HepG2 (cell line): ENCODE results near the gene FCN3. TPM values are rescaled to one million over a fixed set of nuclear protein-coding genes. Genes with fewer than 3 reads are reported as not detected.

Source experiments
- ATAC-seq: fragments of 200-7000 bp; cut with Tn5 transposase; 3 replicates; pipeline ENCODE4 v1.9.1; 2020; ENCODE audit warnings: mild to moderate bottlenecking, moderate library complexity
- BruUV-seq: library from RNA; stranded (reverse); fragments of 400-500 nt; replicated peaks from 2 replicates; lab custom pipeline; 2021; lab: Mats Ljungman, UMichigan
- CTCF ChIA-PET: fragments of 300-600 bp; formaldehyde crosslinking; extraction: SDS; loops from one replicate; lab custom pipeline; 2021; ENCODE audit warnings: low total read pairs, inconsistent platforms, low intra/inter-chr PET ratio; lab: Yijun Ruan, JAX
- POLR2A ChIA-PET: fragments of 350-600 bp; sonication (Branson Sonifier 250); formaldehyde crosslinking; loops from one replicate; lab custom pipeline; 2020; ENCODE audit warnings: antibody characterized with exemption, inconsistent platforms; lab: Yijun Ruan, JAX
- DNase-seq: peaks from one replicate; pipeline ENCODE4 v3.0.0-alpha.2; 2015; ENCODE audit warnings: low spot score
- FAIRE-seq: peaks from 3 replicates; lab custom pipeline; 2011; peaks lifted over from hg19 to GRCh38; lab: Jason Lieb, UNC
- H2AFZ ChIP-seq: one replicate; pipeline ENCODE4 v1.6.1; 2011; ENCODE audit warnings: low read length, inconsistent platforms
- H3K27ac ChIP-seq: fragments of 300-600 bp; 3 replicates; pipeline ENCODE4 v1.8.0; 2011; ENCODE audit warnings: mixed run types, mild to moderate bottlenecking, mixed read lengths, low read length, inconsistent platforms; ENCODE audit not compliant: insufficient read depth; ENCODE audit errors: extremely low read length
- H3K27me3 ChIP-seq, 2 experiments: fragments of 200-600 bp in 1 of 2; 2 replicates in 1 of 2; 3 replicates in 1 of 2; pipeline versions ENCODE4 v1.6.0 to v1.8.0; 2011; ENCODE audit warnings: low read length in 2 of 2, mild to moderate bottlenecking in 2 of 2, moderate library complexity in 2 of 2, inconsistent platforms in 1 of 2; ENCODE audit not compliant: insufficient read depth in 2 of 2, control insufficient read depth in 1 of 2
- H3K36me3 ChIP-seq, 2 experiments: fragments of 200-600 bp in 1 of 2; replicated peaks in 1 of 2; 2 replicates in 1 of 2; 3 replicates in 1 of 2; pipeline versions ENCODE4 v1.5.1 to v1.8.0; 2011; ENCODE audit warnings: low read length in 2 of 2, inconsistent platforms in 1 of 2; ENCODE audit not compliant: insufficient read depth in 2 of 2, control insufficient read depth in 1 of 2
- H3K4me1 ChIP-seq: 2 replicates; pipeline ENCODE4 v1.5.1; 2012; ENCODE audit warnings: low read length, inconsistent platforms; ENCODE audit not compliant: insufficient read depth
- H3K4me2 ChIP-seq: 2 replicates; pipeline ENCODE4 v1.6.0; 2011; ENCODE audit warnings: low read depth, low read length, inconsistent platforms
- H3K4me3 ChIP-seq, 3 experiments: fragments of 200-600 bp in 1 of 3; sonication (generic), shearing (Covaris generic) in 1 of 3; replicated peaks in 1 of 3; 2 replicates each; pipeline ENCODE4 v1.5.1; 2011 to 2016; ENCODE audit warnings: low read length in 3 of 3, inconsistent platforms in 2 of 3, low read depth in 2 of 3, mild to moderate bottlenecking in 2 of 3, control low read depth in 1 of 3, mixed read lengths in 1 of 3; ENCODE audit not compliant: insufficient read depth in 1 of 3
- H3K79me2 ChIP-seq: one replicate; pipeline ENCODE4 v1.6.1; 2011; ENCODE audit warnings: low read length, inconsistent platforms; ENCODE audit not compliant: insufficient read depth
- H3K9ac ChIP-seq: 2 replicates; pipeline ENCODE4 v1.6.0; 2011; ENCODE audit warnings: mild to moderate bottlenecking, low read depth, low read length, inconsistent platforms; ENCODE audit not compliant: insufficient read depth
- H3K9me3 ChIP-seq: 2 replicates; pipeline ENCODE4 v1.5.1; 2012; ENCODE audit warnings: mild to moderate bottlenecking, low read length
- H4K20me1 ChIP-seq: 2 replicates; pipeline ENCODE4 v1.6.0; 2011; ENCODE audit warnings: inconsistent platforms, mild to moderate bottlenecking, low read length, moderate library complexity; ENCODE audit not compliant: insufficient read depth
- CHCHD3 ChIP-seq: sonication (generic); formaldehyde crosslinking; IDR thresholded peaks from 2 replicates; pipeline ENCODE4 v1.8.0; 2022; ENCODE audit warnings: mild to moderate bottlenecking, missing genetic modification reagents, moderate library complexity
- DZIP1 ChIP-seq: sonication (generic); formaldehyde crosslinking; IDR thresholded peaks from 2 replicates; pipeline ENCODE4 v1.5.0; 2020; ENCODE audit warnings: mild to moderate bottlenecking, missing genetic modification reagents
- FOXA1 ChIP-seq, 2 experiments: fragments of 450-650 bp in 1 of 2; sonication (generic) in 1 of 2; formaldehyde crosslinking in 1 of 2; IDR thresholded peaks; 2 replicates each; pipeline versions ENCODE4 v1.4.0 to v1.6.1; 2016 to 2020; ENCODE audit warnings: missing genetic modification reagents in 1 of 2
- FOXC1 ChIP-seq: sonication (generic); formaldehyde crosslinking; IDR thresholded peaks from 2 replicates; pipeline ENCODE4 v1.8.0; 2022; ENCODE audit warnings: mild to moderate bottlenecking, missing genetic modification reagents, borderline replicate concordance
- HMG20B ChIP-seq: conservative IDR thresholded peaks from 2 replicates; pipeline ENCODE4 v1.6.1; 2016; ENCODE audit warnings: missing genetic modification reagents, missing compliant biosample characterization
- HNRNPH1 ChIP-seq: fragments of 200-400 bp; formaldehyde crosslinking; optimal IDR thresholded peaks from 2 replicates; pipeline ENCODE3; 2017; ENCODE audit warnings: mild to moderate bottlenecking, low read depth, low read length
- JUN ChIP-seq: sonication (generic); formaldehyde crosslinking; IDR thresholded peaks from 2 replicates; pipeline ENCODE4 v1.4.0; 2020; ENCODE audit warnings: mild to moderate bottlenecking, missing genetic modification reagents
- SALL2 ChIP-seq: sonication (generic); formaldehyde crosslinking; IDR thresholded peaks from 2 replicates; pipeline ENCODE4 v1.8.1; 2023; ENCODE audit warnings: mild to moderate bottlenecking, missing genetic modification reagents, inconsistent platforms
- SIN3A ChIP-seq: IDR thresholded peaks from 2 replicates; pipeline ENCODE4 v1.6.1; 2011; ENCODE audit warnings: low read depth, mild to moderate bottlenecking, control low read depth, low read length, borderline replicate concordance
- SSRP1 ChIP-seq: IDR thresholded peaks from 2 replicates; pipeline ENCODE4 v1.6.1; 2016; ENCODE audit warnings: control low read depth
- STAT6 ChIP-seq: sonication (generic); formaldehyde crosslinking; IDR thresholded peaks from 2 replicates; pipeline ENCODE4 v1.4.0; 2020; ENCODE audit warnings: missing genetic modification reagents, mild to moderate bottlenecking, borderline replicate concordance
- ZFX ChIP-seq: sonication (generic); formaldehyde crosslinking; IDR thresholded peaks from 2 replicates; pipeline ENCODE4 v1.4.0; 2020; ENCODE audit warnings: mild to moderate bottlenecking, low read depth, missing genetic modification reagents, moderate library complexity
- ZNF343 ChIP-seq: sonication (generic); formaldehyde crosslinking; IDR thresholded peaks from 2 replicates; pipeline ENCODE4 v1.4.0; 2020; ENCODE audit warnings: mild to moderate bottlenecking, missing genetic modification reagents
- ZNF510 ChIP-seq: sonication (generic); formaldehyde crosslinking; IDR thresholded peaks from 2 replicates; pipeline ENCODE4 v1.4.0; 2020; ENCODE audit warnings: low read depth, mild to moderate bottlenecking, missing genetic modification reagents
- ZNF761 ChIP-seq: sonication (generic); formaldehyde crosslinking; conservative IDR thresholded peaks from 2 replicates; pipeline ENCODE4 v1.4.0; 2020; ENCODE audit warnings: mild to moderate bottlenecking, missing genetic modification reagents
- WGBS: methylation state at CpG from one replicate; pipeline ENCODE4 v1.1.6; 2017; ENCODE audit warnings: low lambda C conversion rate; 5-methylcytosine and 5-hydroxymethylcytosine counted together
- in situ Hi-C: cut with HindIII; loops from 2 replicates; pipeline ENCODE4 v1.10.0; 2017; ENCODE audit warnings: low pct_unique_long_range_greater_than_20kb; ENCODE audit not compliant: extremely low pct_ligation_motif_present
- intact Hi-C: fragments of 100-400 bp; cut with micrococcal nuclease; formaldehyde crosslinking; loops from one replicate; pipeline ENCODE4 v1.10.0; 2022; ENCODE audit not compliant: unreplicated experiment
- polyA plus RNA-seq, 8 experiments: library from polyadenylated mRNA; depleted of rRNA in 3 of 8; stranded (reverse) in 7 of 8; unstranded in 1 of 8; fragments of >200 nt; fragmentation: Illumina TruSeq in 4 of 8; extraction: Trizol in 4 of 8; gene quantifications; 2 replicates each; pipeline versions ENCODE4 v1.2.1 to v1.2.3, GENCODE V29; 2011 to 2016; ENCODE audit warnings: low read depth in 4 of 8, missing spikeins in 1 of 8, mixed read lengths in 1 of 8; ENCODE audit not compliant: insufficient read depth in 1 of 8
- total RNA-seq, 5 experiments: library from RNA; depleted of rRNA; stranded (reverse); fragments of >200 nt; fragmentation: Illumina TruSeq; extraction: Trizol; gene quantifications; 2 replicates each; pipeline ENCODE4 v1.2.3, GENCODE V29; 2016; ENCODE audit warnings: low read depth in 1 of 5

FCN3 gene
- total and polyA plus RNA-seq, 2 of the 13 experiments (the other 11 are each of a cell fraction or from before 2014, with no cell fraction given), result not detected

- FAIRE-seq (no peak), DNase-seq (no peak), ATAC-seq (peak; percentile 52)
- TSS peak; percentile 95 for BruUV-seq
- H3K36me3 ChIP-seq, result no peaks in the 10 kb centered on the region
- in situ Hi-C loops (no loop called here), intact Hi-C loops (no loop called here)
- no peaks in the 10 kb centered on the region for H3K9me3 ChIP-seq
- H4K20me1 ChIP-seq, result no peaks in the 10 kb centered on the region
- H3K79me2 ChIP-seq, result no peaks in the 10 kb centered on the region
- peak overlapping the region; percentile 65 to 84 (median 79) for H3K4me3 ChIP-seq
- ChIA-PET POLR2A (interaction anchor here (1.5 to 3.2 kb wide), 5 partner anchors 10 to 23 kb away, joined by 3 to 36 read pairs (median 12); partner anchors contain the start of gene MAP3K6), CTCF (no interaction called here)
- WGBS, result 0% methylated on average over 3 of the region's 8 CpGs
- H3K27me3 ChIP-seq, result no peaks in the 10 kb centered on the region; a peak in 1 of 5 replicates
- H3K9ac ChIP-seq, result peak overlapping the region; percentile 72
- H3K27ac ChIP-seq, result peak overlapping the region; percentile 54
- peaks cover 20% of the 10 kb centered on the region for H3K4me1 ChIP-seq
- no peak overlapping the region for H2AFZ ChIP-seq
- peak overlapping the region; percentile 99 for H3K4me2 ChIP-seq
- TF ChIP-seq ZNF343 (0 out of 2 replicates have a peak, but pooled peaks have one; percentile 19), STAT6 (CRISPR knock-in tag) (no peak), FOXC1 (CRISPR knock-in tag) (peak; percentile 22; the same call in 1 of the 2 replicates), FOXA1 (IDR thresholded peaks at IDR 0.05) (no peak), FOXA1 (CRISPR knock-in tag; IDR thresholded peaks at IDR 0.05) (0 out of 2 replicates have a peak, but pooled peaks have one; percentile 5), CHCHD3 (0 out of 2 replicates have a peak, but pooled peaks have one; percentile 7), DZIP1 (no peak), ZFX (CRISPR knock-in tag) (peak; percentile 11; the same call in 1 of the 2 replicates), JUN (CRISPR knock-in tag) (0 out of 2 replicates have a peak, but pooled peaks have one; percentile 6), HMG20B (CRISPR knock-in tag) (no peak), SALL2 (CRISPR knock-in tag) (0 out of 2 replicates have a peak, but pooled peaks have one; percentile 7), ZNF510 (CRISPR knock-in tag) (peak; percentile 32; the same call in 1 of the 2 replicates), ZNF761 (CRISPR knock-in tag) (0 out of 2 replicates have a peak, but pooled peaks have one; percentile 18), SSRP1 (0 out of 2 replicates have a peak, but pooled peaks have one; percentile 71), HNRNPH1 (no peak), SIN3A (no peak)
Measured at GRCh38 chr1:27342391-27342777, 32.2 kb downstream of the FCN3 start.
